ENCODE results near the gene MYCT1. TPM values are rescaled to one million over a fixed set of nuclear protein-coding genes. Genes with fewer than 3 reads are reported as not detected.

MYCT1 gene
- total and polyA plus RNA-seq, 8 donors, result 0.29 to 18.5 (median 2.6) TPM

DNA sequence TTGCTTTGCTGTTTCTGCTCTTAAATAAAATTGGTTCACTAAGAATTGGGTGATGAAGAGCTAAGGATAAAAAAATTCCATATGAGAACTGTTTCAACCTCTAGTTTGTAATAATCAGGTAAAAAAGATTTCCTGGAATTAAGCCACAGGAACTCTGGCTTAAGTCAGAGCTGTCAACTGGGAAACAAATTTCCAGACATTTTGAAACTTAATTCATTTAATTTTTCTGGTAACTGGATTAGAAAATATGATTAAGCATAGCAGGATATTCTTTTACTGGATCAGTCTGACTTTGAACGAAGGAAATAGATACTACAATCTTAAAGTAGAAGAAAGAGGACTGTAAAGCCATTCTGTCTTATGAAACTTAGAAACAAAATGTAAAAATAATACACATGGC, 51.6 kb downstream of the MYCT1 start:
- 51 to 77% (median 67%) methylated on average over 1 of the region's 1 CpG for WGBS, 5 donors
- TF ChIP-seq POLR2A (IDR thresholded peaks at IDR 0.05) (no peak), EP300 (IDR thresholded peaks at IDR 0.05) (no peak), CTCF (IDR thresholded peaks at IDR 0.05) (no peak), POLR2AphosphoS5 (IDR thresholded peaks at IDR 0.05) (no peak)
- H3K4me3 ChIP-seq, result no peak overlapping the region
- H3K27me3 ChIP-seq, result no peaks in the 10 kb centered on the region
- no peak overlapping the region for H3K27ac ChIP-seq
- intact Hi-C loops (cut with DNase I; ENCODE audit: low total_unique reads), result no loop called here
- no peaks in the 10 kb centered on the region for H3K4me1 ChIP-seq
- no peaks in the 10 kb centered on the region for H3K9me3 ChIP-seq
- H3K36me3 ChIP-seq, result no peaks in the 10 kb centered on the region
- DNase-seq, result no peak

- H3K9me3 ChIP-seq, result no peaks in the 10 kb centered on the region
- DNase-seq, result peak in 1 of 2 donors; percentile 55
- no peaks in the 10 kb centered on the region for H3K36me3 ChIP-seq
- no peak within 1 kb of the TSS for H3K4me3 ChIP-seq
- TF ChIP-seq POLR2A (IDR thresholded peaks at IDR 0.05) (no peak), CTCF (IDR thresholded peaks at IDR 0.05) (no peak), EP300 (IDR thresholded peaks at IDR 0.05) (no peak), POLR2AphosphoS5 (IDR thresholded peaks at IDR 0.05) (no peak)
- H3K27ac ChIP-seq, result no peak within 1 kb of the TSS
- no peaks in the 10 kb centered on the region for H3K27me3 ChIP-seq
- 6 to 19% (median 8%) methylated on average over 5 of the region's 5 CpGs for WGBS, 5 donors
- no peaks in the 10 kb centered on the region for H3K4me1 ChIP-seq
- intact Hi-C loops (cut with DNase I; ENCODE audit: low total_unique reads), result no loop called here
These were observed 53.0 kb downstream of the MYCT1 start, which contains the start of gene VIP for GRCh38 chr6:152750694-152751093. VIP (plus strand) TSS chr6:152750797; CDS start chr6:152752178, 1,381 bp downstream.

GRCh38 chr6:152765331-152765730, 67.6 kb downstream of the MYCT1 start:
- no peak overlapping the region for H3K27ac ChIP-seq
- intact Hi-C loops (cut with DNase I; ENCODE audit: low total_unique reads), result no loop called here
- no peak overlapping the region for H3K4me3 ChIP-seq
- no peaks in the 10 kb centered on the region for H3K9me3 ChIP-seq
- DNase-seq, result no peak
- TF ChIP-seq CTCF (IDR thresholded peaks at IDR 0.05), result no peak
- TF ChIP-seq EP300 (IDR thresholded peaks at IDR 0.05), result no peak
- TF ChIP-seq POLR2AphosphoS5 (IDR thresholded peaks at IDR 0.05), result no peak
- TF ChIP-seq POLR2A (IDR thresholded peaks at IDR 0.05), result no peak
- H3K36me3 ChIP-seq, result no peaks in the 10 kb centered on the region
- no peaks in the 10 kb centered on the region for H3K27me3 ChIP-seq
- 69 to 92% (median 74%) methylated on average over 3 of the region's 3 CpGs for WGBS, 5 donors
- no peaks in the 10 kb centered on the region for H3K4me1 ChIP-seq

GRCh38 chr6:152769159-152769558, 71.5 kb downstream of the MYCT1 start:
- no peaks in the 10 kb centered on the region for H3K9me3 ChIP-seq
- WGBS, 5 donors, result 73 to 79% (median 78%) methylated on average over 7 of the region's 7 CpGs
- intact Hi-C loops (cut with DNase I; ENCODE audit: low total_unique reads), result no loop called here
- H3K4me3 ChIP-seq, result no peak overlapping the region
- H3K36me3 ChIP-seq, result no peaks in the 10 kb centered on the region
- TF ChIP-seq CTCF (IDR thresholded peaks at IDR 0.05), result no peak
- no peak for TF ChIP-seq POLR2A (IDR thresholded peaks at IDR 0.05)
- H3K27ac ChIP-seq, result no peak overlapping the region
- DNase-seq, result no peak
- H3K27me3 ChIP-seq, result no peaks in the 10 kb centered on the region
- no peaks in the 10 kb centered on the region for H3K4me1 ChIP-seq
